GM20431 (cell line): ENCODE measurements around the gene CENPVL3.
"Not testable (repeated sequence)": the region's sequence is repeated elsewhere in the genome, so short reads cannot be mapped to it uniquely, and the experiment has no call there.

ENCODE experiments used
- in situ Hi-C: fragments of 300-500 bp; cut with MseI, MboI; formaldehyde crosslinking; loops from one replicate; pipeline ENCODE4 v1.15.0; 2020; ENCODE audit warnings: low sequenced_read_pairs; ENCODE audit not compliant: unreplicated experiment

CENPVL3 gene

DNA sequence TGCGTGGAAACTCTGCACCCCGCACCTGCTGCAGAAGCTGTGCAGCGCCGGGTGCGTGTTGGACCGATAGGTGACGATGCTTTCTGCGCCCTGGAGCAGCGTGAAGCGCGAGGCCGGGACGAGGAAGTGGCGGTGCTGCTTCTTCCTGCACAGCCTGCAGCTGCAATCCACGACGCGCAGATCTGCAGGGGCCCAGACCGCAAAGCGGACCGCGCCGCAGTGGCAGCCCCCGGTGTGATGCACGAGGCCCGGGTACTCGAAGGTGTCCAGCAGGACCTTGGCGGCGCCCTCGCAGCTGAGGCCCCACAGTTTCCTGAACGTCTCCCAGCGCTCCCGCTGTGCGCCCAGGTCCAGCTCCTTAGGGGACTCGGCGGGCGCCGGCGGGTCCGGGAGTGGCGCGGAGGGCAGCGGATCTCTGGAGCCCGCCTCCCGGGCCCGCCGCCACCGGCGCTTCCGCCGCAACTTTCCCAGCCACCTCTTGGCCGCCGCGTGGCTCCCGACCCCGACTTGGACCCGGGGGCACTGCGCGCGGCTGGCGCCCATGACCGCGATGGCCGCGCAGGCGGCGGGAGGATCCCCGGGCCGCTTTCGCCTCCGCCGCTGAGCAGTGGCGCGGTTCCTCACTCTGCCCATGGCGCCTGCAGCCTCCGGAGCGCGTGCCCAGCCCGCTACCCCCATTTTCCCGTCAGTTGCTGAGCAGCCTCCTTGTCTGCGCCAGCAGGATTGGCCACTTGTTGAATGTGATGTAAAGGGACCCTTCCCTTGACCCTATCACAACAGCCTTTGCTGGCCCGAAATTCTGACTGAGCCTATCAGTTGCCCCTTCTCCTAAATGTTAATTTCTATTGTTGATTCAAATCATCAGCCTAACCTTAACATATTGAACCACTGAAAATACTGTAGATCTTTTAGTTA lies at the start of gene CENPVL3:
Gene CENPVL3, minus strand, starts transcription at position 672 of the 915 bp plus-strand sequence. Its CDS starts 39 bp downstream, at position 633.
- in situ Hi-C loops = not testable (repeated sequence)

DNA sequence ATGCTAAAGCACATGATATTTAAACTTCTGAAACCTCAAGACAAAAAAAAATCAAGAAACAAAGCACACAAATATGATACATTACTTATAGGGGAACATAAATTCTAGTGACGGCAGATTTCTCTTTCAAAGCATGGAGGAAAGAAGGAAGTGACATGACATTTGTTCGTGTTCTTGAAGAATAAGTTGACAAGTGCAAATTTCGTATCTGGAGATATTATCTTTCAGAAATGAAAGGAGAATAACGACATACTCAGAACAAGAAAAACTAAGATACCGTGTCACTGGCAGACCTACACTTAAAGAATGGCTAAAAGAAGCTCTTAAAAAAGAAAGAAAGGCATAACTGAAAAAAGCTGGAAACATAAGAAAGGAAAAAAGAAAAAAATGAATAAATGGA lies 47.3 kb upstream of the CENPVL3 start:
- in situ Hi-C loops = no loop called here

- in situ Hi-C loops = no loop called here
Measured at GRCh38 chrX:51643377-51643776, 24.7 kb upstream of the CENPVL3 start.

DNA sequence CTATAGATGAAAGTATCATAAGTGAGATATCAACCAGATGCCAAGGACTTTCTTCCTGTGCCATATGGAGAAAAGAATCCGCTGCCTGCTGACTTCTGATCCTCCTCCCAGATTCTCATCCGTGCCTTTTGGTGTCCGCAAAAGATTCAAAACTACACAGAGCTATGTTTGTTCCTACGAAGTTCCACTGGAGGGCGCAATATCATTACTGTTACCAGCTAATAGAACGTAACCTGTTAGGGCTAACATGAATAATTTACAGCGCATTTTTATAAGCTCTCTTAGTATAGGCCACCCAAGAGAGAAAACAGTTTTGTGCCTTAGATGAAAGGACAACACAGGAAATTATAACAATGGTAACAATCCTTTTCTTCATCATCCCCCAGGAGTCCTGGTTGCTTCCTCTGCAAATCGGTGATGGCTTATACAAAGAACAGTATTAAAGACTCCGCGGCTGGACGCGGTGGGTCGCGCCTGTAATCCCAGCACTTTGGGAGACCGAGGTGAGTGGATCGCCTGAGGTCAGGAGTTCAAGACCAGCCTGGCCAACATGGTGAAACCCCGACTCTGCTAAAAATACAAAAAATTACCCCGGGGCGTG lies 22.8 kb upstream of the CENPVL3 start:
- in situ Hi-C loops = no loop called here

- in situ Hi-C loops = not testable (repeated sequence)
Measured at GRCh38 chrX:51636511-51636910, 17.8 kb upstream of the CENPVL3 start.

DNA sequence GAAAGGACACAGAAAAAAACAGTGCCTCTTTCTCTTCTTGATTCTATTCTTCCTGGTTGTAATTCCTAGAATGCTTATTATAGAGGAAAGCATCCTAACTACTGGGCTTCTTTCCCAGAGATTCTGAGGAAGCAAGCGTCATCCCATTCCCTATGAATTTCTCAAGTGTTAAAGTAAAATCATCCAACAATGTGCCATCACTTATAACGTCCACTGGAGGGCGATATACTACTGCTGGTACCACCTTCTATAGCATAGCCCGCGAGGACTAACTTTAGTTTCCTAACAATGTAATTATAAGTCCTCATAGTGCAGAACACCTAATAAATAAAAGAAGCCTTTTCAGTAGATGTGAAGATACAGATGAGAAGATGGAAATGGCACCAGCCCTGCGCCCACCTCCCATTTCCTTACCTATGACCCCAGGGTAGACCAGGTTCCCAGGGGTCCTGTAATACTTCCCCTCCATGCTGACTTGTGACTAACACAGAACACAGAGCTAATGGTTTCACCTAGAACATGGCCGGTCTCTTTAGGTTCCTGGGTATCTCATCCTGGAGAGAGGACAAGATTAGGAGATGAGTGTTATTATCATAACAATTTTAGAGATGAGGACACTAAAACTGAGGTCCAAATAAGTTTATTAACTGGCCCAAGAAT lies 4.2 kb downstream of the CENPVL3 start:
- in situ Hi-C loops = no loop called here

- in situ Hi-C loops = no loop called here
Measured at GRCh38 chrX:51608766-51609165, 9.9 kb downstream of the CENPVL3 start.

DNA sequence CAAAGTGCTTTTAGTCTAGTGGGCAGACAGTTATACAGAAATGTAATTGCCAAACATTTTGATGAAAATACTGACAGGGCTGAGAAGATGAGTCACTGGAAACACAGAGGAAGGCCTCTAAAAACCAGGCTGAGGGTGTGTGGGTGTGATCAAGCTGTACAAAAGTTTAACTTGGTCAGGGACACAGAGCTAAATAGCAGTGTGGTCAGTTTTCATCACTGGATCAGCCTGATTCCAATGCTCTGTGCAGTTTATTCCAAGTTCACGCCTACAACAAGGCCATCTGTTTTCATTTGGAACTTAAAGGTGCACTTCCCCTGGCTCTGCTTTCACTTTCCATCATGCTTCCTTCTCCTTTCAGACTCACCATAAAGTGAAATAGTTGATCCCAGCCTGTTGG lies 10.6 kb downstream of the CENPVL3 start:
- in situ Hi-C loops = no loop called here

DNA sequence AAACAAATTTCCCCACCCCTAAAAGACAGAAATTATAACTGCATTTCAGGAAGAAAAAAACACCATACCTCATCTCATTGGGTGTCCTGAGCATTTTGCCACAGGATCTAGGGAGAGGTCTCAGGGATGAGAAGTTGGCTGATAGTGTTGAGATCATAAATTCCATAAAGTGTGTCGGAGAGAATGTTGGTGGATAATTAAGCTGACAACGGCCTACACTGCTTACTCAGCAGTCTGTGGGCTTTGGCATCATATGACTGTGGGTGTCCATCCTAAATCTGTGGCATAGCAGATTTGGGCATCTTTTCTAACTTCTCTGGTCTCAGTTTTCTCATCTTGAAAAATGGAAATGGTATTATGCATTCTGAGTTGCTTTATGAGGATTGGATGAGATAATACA lies 12.3 kb downstream of the CENPVL3 start:
- in situ Hi-C loops = no loop called here

DNA sequence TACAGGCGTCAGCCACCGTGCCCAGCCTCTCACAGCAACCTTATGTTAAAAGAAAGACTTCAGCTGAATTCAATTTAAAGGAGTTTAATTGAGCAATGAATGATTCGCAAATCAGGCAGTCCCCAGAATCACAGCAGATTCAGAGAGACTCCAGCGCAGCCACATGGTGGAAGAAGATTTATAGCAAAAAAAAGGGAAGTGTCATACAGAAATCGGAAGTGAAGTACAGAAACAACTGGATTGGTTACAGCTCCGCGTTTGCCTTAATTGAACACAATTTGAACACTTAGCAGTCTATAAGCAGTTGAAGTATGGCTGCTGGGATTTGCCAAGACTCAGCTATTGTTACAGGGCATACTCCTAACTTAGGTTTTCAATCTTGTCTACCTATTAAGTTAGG lies 19.8 kb downstream of the CENPVL3 start:
- in situ Hi-C loops = no loop called here

DNA sequence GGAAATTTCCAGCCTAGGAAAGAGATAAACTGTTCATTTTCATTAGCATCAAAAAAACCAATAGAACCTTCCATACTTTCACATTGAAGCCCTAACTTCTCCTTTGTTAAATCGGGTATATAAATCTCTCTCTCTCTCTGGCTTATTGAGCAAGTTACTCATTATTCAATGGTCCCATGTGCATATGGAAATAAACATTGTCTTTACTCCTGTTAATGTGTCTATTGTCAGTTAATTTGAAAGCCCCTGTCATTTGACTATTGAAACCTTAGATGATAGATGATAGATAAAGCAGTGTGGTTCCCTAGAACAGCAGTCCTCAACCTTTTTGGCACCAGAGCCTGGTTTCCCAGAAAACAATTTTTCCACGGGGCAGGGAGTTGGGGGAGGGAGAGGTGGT lies 46.8 kb downstream of the CENPVL3 start:
- in situ Hi-C loops = no loop called here

- in situ Hi-C loops = no loop called here
Measured at GRCh38 chrX:51569561-51569960, 49.2 kb downstream of the CENPVL3 start.

DNA sequence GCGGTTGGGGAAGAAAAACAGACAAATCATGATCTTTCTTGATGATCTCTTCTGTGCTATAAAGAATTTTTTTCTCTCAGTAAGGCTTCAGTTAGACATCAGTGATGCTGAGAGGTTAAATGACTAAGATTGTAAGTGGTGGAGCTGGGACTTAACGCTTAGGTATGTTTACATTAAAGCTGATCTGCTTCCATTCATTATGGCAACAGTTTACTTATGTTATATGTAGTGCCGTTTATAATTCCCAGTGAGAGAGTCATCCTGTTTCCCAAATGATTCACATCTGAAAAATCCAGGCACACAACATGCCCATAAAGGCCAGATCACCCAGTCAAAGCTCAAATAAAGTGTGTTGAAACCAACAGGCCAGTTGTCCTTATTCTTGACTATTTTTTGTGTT lies 50.1 kb downstream of the CENPVL3 start:
- in situ Hi-C loops = no loop called here
